Germinal center (tissue), 1 donor: ENCODE results near the gene RREB1.

Experiments used
- DNase-seq: peaks from one replicate; pipeline ENCODE4 v3.0.0; 2012; ENCODE audit warnings: mixed read lengths, low spot score

Gene RREB1

DNA sequence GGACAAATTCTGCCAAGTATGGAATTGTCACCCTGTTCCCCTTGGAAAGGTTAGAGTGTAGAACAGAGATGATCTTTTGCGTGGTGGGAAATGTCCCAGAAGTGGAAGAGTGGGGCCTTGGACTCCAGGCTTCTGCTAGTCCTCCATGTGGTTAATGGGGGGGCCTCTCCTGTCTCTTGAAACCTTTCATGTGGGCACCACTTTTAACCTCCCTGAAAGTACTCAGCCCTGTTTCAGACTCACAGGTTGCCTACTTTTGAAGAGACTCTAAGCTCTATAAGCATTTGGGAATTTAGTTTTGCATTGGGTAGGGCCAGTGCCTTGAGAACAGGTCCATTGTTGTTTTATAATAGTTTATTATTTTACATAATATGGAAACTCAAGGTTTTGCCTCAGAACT is 17.5 kb downstream of the RREB1 start:
- no peak for DNase-seq

GRCh38 chr6:7126754-7127153 is 19.0 kb downstream of the RREB1 start:
- DNase-seq: no peak

GRCh38 chr6:7127680-7128079 is 19.9 kb downstream of the RREB1 start:
- DNase-seq: no peak

GRCh38 chr6:7129360-7129759 is 21.6 kb downstream of the RREB1 start:
- DNase-seq: no peak

DNA sequence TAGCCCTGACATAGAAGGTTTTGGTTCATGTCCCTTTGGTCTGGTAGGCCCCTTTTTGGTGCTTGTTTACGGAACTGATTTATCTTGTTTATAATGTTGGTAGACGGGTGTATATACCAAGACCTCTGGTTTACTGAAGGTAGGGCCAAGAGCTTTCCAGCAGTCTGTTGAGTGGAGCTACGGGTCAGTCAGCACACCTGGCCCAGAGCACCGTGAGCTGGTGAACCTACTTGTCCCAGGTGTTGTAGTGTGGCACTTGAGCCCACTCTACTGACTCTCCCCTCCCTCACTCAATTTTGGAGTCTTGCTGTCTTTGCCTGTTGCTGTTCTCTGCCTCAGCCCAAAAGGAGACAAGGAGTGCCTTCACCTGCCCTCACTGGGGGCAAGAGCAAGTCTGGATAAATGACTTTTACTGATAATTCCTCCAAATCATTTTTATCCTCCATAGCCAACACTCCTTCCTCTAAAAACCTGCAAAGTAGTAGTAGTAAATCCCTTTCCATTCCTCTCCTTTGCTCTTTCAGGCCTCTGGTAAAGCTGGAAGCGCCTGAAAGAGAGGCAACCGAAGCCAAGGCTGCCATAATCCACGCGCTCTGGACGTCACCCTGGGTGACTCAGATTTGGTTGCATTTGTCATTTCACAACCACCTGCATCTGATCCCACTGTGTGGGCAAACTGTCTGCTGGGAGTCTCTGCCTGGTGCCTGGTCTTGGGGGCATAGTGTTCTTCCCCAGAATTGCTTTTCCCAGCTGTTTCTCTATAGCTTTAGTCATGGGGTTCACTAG is 22.2 kb downstream of the RREB1 start:
- DNase-seq: no peak

DNA sequence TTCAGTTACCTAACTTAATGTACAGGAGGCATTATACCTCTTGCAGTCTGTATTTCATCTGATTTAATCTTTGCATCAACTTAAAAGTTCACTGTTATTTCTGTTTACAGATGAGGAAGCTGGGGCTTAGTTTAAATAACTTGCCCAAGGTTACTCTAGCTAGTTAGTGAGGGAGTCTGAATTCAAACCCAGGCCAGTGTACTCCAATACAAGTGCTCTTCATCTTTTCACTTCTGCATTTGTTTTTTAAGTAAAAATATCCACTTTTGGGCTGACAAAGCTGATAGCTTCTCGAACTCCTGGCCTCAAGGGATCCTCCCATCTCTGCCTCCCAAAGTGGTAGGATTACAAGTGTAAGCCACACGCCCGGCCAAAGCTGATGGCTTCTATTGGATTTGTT is 23.6 kb downstream of the RREB1 start:
- no peak for DNase-seq

- no peak for DNase-seq
Observed at GRCh38 chr6:7132398-7133035, 24.8 kb downstream of the RREB1 start.

GRCh38 chr6:7134999-7135745 is 27.4 kb downstream of the RREB1 start:
- no peak for DNase-seq

GRCh38 chr6:7135755-7136154 is 28.0 kb downstream of the RREB1 start:
- DNase-seq: no peak

- peak; percentile 70 for DNase-seq
Observed at GRCh38 chr6:7136859-7137334, 29.1 kb downstream of the RREB1 start.

DNA sequence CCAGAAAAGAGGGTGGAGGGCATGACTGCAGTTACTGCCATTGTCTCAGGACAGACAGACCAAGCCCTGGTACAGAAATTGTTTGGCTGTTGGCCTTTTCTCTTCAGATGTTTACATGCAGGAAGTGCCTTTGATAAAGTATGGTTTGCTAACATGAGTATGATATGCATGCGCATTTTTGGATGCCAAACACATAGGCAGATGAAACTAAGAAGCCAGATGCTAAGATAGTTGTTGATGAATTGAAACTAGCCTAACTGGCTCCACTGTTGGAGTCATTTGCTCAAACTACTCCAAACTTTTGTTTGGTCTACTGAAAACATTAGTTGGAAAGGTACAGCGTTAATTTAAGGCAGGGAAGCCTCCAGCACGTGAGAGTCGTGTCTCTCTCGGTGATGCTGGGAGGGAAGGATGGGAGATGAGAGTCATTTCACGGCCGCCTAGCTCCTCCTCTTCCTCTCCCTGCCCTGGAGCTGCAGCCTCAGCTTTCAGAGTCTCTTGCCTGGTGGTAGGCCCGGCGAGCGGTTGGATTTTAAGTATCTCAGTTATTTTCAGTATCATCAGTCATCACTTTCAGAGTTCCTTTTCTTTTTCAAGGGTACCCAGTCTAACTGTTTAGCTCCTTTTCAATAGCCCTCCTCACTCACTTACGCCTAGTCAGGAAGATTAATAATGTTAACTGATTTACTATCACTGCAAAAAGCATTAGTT is 29.7 kb downstream of the RREB1 start:
- peak; percentile 38 for DNase-seq

DNA sequence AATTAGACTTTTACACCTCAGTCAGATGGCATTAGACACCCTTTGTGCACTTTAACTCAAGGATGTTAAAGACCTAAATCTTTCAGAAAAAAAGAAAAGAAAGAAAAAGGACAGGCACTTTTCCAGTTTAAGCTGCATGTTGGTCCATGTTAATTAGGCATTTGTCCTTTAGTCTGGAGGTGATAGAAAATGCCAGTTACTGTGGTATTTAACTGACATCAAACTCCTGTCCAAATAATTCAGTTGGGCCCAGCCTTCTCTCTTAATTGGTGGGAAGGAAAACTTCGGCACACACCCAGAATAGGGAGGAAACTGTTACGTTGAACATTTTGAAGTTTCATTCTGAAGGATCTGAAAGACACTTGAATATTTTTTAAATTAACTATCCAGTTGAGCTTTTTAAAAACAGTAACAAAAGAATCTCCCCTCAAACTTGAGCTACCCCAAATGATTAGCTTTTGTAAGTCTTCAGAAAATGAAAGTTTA is 30.3 kb downstream of the RREB1 start:
- no peak for DNase-seq

- peak; percentile 21 for DNase-seq
Observed at GRCh38 chr6:7138921-7139358, 31.2 kb downstream of the RREB1 start.

- DNase-seq: no peak
Observed at GRCh38 chr6:7139835-7140470, 32.2 kb downstream of the RREB1 start.

- DNase-seq: peak; percentile 95
Observed at GRCh38 chr6:7140631-7141378, 33.0 kb downstream of the RREB1 start.

DNA sequence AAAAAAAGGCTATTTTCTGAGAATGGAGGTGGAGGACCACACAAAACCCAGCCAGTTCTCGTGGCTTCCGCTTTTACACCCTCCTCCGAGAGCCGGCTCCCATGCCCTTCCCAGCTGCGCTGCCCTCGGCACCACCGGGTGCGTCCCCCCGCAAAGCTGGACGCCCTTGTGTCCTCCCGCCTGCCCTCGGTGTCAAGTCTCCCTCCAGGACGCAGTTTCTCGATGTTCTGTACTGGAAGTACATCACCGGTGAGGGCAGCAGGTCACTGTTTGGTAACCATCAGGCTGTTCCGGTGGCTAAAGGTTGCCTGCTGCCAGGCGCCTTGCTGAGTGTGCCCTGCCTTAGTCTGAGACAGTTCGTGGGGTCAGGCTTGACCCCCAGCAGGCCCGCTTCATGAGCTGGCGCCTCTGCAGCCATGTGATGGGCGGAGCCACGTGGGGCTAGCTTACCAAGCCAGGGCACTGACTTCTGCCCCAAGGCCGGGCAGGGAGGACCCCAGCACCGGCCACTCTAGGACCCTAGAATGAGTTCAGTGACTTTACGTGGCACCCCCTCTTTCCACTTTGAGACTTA is 34.6 kb downstream of the RREB1 start:
- no peak for DNase-seq

DNA sequence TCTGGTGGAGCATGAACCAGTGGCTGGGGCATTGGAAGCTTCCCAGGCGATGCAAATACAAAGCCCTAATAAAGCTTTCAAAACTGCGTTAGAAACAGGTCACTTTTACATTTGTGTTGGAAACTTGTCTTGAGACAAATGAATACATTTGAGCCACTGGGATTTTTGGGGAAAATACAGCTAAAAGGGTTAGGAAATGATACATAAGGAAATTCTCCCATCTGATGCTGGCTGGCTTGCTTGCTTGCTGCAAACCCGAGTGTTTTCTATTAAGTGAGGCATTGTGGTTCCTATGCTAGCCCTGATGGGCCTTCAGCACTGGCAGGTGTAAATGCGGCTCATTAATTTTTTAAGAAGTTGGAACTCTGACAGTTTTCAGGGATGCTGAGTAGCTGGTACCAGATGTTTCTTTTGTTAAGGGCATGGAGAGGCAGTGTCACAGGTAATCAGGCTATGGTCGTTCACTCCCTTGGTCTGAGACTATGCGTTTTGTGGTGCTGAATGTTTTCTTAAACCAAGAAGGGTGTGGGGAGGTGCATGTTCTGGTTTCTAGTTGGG is 35.2 kb downstream of the RREB1 start:
- no peak for DNase-seq

DNA sequence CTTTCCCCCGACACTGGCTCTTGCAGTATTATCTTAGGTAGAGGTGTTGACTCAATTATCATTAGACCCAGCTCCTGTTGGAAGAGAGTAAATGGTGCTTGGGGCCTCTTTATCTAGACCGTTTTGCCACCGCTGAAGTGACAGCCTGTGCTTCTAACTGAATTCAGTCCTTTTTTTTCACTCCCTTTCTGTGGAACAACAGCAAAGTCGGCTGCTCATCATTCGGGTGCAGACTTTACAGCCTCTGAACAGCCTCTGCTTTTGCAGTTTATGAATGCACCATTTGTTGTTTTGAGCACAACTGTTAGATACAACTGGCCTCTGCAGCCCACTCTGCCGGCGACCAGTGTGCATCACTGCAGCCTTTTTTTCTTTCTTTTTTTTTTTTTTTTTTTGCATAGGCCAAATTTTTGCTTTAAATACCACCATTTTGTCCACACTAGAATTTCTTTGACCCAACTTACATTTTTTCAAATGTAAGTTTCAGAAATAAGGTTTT is 35.8 kb downstream of the RREB1 start:
- no peak for DNase-seq

- DNase-seq: no peak
Observed at GRCh38 chr6:7144872-7145584, 37.3 kb downstream of the RREB1 start.
